ENCODE measurements around the gene RAD51C. TPM values are rescaled to one million over a fixed set of nuclear protein-coding genes. Genes with fewer than 3 reads are reported as not detected.
A peak's percentile ranks its signal among the peaks of the same experiment; 100 is the strongest.

RAD51C gene
- total RNA-seq (2013; cell fraction: nucleolus; rRNA removed): 84.7 and 96.3 TPM in 2 replicates
- 59.6 and 71.1 TPM in 2 replicates for total RNA-seq (2014; rRNA removed)
- total RNA-seq (2014; rRNA removed; fragmentation: Illumina TruSeq; extraction: Trizol): 85.0 and 85.4 TPM in 2 replicates
- total RNA-seq (2021): 70.4 and 73.0 TPM in 2 replicates
- 51.5 TPM for polyA plus RNA-seq (2011; ENCODE audit: low read depth)
- polyA plus RNA-seq (2011; rRNA removed): 111 and 156 TPM in 2 replicates
- polyA plus RNA-seq (2011; cell fraction: cytosol; rRNA removed): 44.8 and 46.5 TPM in 2 replicates
- 36.0 and 44.5 TPM in 2 replicates for polyA plus RNA-seq (2011; cell fraction: nucleus; rRNA removed)
- polyA plus RNA-seq (2012): 51.0 and 56.6 TPM in 2 replicates
- polyA plus RNA-seq (2014; fragmentation: Illumina TruSeq; extraction: Trizol): 102 and 148 TPM in 2 replicates
- polyA plus RNA-seq (2014; fragmentation: Nextera tagmentation; extraction: Ambion mirVana): 100 to 1,000 TPM; 229 to 240 TPM
- polyA plus RNA-seq (2014; rRNA removed): 83.2 and 92.5 TPM in 2 replicates
- polyA plus RNA-seq (2016; fragmentation: Nextera tagmentation; extraction: Ambion mirVana): 100 to 1,000 TPM; 266 to 267 TPM
- 56.0 and 75.0 TPM in 2 replicates for polyA minus RNA-seq (2011; rRNA and poly(A)+ RNA removed)
- polyA minus RNA-seq (2011; cell fraction: cytosol; rRNA and poly(A)+ RNA removed): 16.8 and 24.3 TPM in 2 replicates
- 43.0 and 56.0 TPM in 2 replicates for polyA minus RNA-seq (2011; cell fraction: nucleus; rRNA and poly(A)+ RNA removed)
- Bru-seq, nascent RNA: percentile 65 among the genes with signal in this experiment
- percentile 62 among the genes with signal in this experiment for BruChase-seq, experiment 1, labeled RNA remaining after a 6-hour chase
- BruChase-seq, experiment 2, labeled RNA remaining after a 2-hour chase: percentile 64 among the genes with signal in this experiment
- long read RNA-seq, experiment 1, transcript RAD51C-203 (2 exons, 567 nt): minor isoform, 14 of 115 reads
- long read RNA-seq, experiment 1, transcript RAD51C-201 (9 exons, 2,591 nt): major isoform, 57 of 115 reads
- long read RNA-seq, experiment 1, partial matches to known transcripts: 3 of 115 reads
- long read RNA-seq, experiment 1, other reads (novel, unspliced or antisense): 39 of 115 reads
- long read RNA-seq, experiment 2, transcript RAD51C-203 (2 exons, 567 nt): minor isoform, 33 of 630 reads
- long read RNA-seq, experiment 2, transcript RAD51C-201 (9 exons, 2,591 nt): major isoform, 387 of 630 reads
- long read RNA-seq, experiment 2, transcript RAD51C-208 (2 exons, 1,717 nt): minor isoform, 7 of 630 reads
- long read RNA-seq, experiment 2, partial matches to known transcripts: 7 of 630 reads
- long read RNA-seq, experiment 2, other reads (novel, unspliced or antisense): 189 of 630 reads

DNA sequence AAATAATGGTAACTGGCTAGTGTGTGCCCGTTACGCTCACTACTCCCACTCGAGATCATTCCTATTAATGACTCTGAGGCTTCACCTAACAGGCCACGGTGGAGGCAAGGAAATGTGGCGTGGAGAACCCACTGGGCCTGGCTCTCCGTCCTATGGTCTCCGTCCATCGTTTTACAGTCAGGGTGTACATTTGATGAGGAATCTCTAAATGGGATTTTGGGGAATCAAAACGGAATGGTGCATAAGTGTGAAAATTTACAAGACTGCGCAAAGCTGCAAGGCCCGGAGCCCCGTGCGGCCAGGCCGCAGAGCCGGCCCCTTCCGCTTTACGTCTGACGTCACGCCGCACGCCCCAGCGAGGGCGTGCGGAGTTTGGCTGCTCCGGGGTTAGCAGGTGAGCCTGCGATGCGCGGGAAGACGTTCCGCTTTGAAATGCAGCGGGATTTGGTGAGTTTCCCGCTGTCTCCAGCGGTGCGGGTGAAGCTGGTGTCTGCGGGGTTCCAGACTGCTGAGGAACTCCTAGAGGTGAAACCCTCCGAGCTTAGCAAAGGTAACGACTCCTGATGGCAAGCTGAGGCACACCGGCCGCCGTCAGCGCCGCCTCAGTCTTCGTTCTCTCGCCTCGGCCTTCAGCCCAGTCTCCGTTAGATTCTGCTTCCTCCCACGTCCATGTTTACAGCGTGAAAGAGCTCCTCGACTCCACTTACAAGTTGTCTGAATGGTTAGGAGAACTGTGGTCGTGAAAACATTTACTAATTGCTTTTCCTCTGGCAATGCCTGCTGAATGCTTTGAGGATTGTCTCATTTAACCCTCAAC is at the start of gene RAD51C:
Gene RAD51C, plus strand, starts transcription at position 364 of the 817 bp plus-strand sequence. Its CDS starts 42 bp downstream, at position 406.
- in situ Hi-C loops (cut with MboI) (no loop called here), intact Hi-C loops (cut with micrococcal nuclease; ENCODE audit: unreplicated experiment) (no loop called here)
- Histone ChIP-seq H3K9me3 (replicated peaks; ENCODE audit: control insufficient read depth, insufficient read depth, low read length) (no peaks in the 10 kb centered on the region; the same call in 2 of the 3 replicates), H3K4me2 (ENCODE audit: control insufficient read depth, insufficient read depth) (peak within 1 kb of the TSS; percentile 77), H4K20me1 (ENCODE audit: control insufficient read depth, insufficient read depth) (no peaks in the 10 kb centered on the region), H3K9ac (ENCODE audit: control insufficient read depth, insufficient read depth, low read length) (peak within 1 kb of the TSS; percentile 87), H3K27ac (ENCODE audit: control insufficient read depth, insufficient read depth) (peak within 1 kb of the TSS; percentile 96), H3K79me2 (ENCODE audit: control insufficient read depth, insufficient read depth, low read length) (peaks cover 38% of the 10 kb centered on the region), H3K4me1 (ENCODE audit: control insufficient read depth, insufficient read depth, low read length) (no peaks in the 10 kb centered on the region; the same call in none of the 2 replicates), H2AFZ (ENCODE audit: control insufficient read depth, low read depth, low read length) (peak within 1 kb of the TSS; percentile 94), H3K27me3 (replicated peaks in 1 of 2; ENCODE audit: control insufficient read depth in 2 of 2, insufficient read depth in 2 of 2, low read length in 1 of 2) (no peaks in the 10 kb centered on the region), H3K4me3 (peak within 1 kb of the TSS; percentile 66), H3K36me3 (ENCODE audit: control insufficient read depth in 2 of 2, insufficient read depth in 2 of 2, low read length in 1 of 2) (no peaks in the 10 kb centered on the region; a peak in 1 of 4 replicates)
- BruUV-seq (replicated peaks): TSS peak; percentile 91
- FAIRE-seq (peak; percentile 61), DNase-seq (ENCODE audit: low read depth, low spot score) (peak; percentile 67), ATAC-seq (peak; percentile 98)
- 9% methylated on average over 50 of the region's 50 CpGs for WGBS (ENCODE audit: insufficient coverage, insufficient replicate concordance, low lambda C conversion rate, missing lambda C conversion rate)
- POLR2A ChIA-PET: interaction anchor here (0.5 to 2.5 kb wide), 8 partner anchors 10 to 247 kb away, joined by 3 to 24 read pairs (median 4); no protein-coding TSS in a partner anchor
- CTCF ChIA-PET: interaction anchor here (0.8 to 2.0 kb wide), 6 partner anchors 16 to 177 kb away, joined by 3 to 8 read pairs (median 3); no protein-coding TSS in a partner anchor
- SMC1A ChIA-PET (ENCODE audit: uncharacterized antibody, unreplicated experiment): interaction anchor here (0.7 to 3.2 kb wide), 8 partner anchors 10 to 107 kb away, joined by 3 to 17 read pairs (median 6); no protein-coding TSS in a partner anchor
- RAD21 ChIA-PET (ENCODE audit: unreplicated experiment): interaction anchor here (1.0 to 2.7 kb wide), 5 partner anchors 10 to 76 kb away, joined by 3 to 13 read pairs (median 5); no protein-coding TSS in a partner anchor
- TF ChIP-seq RAD21 (IDR thresholded peaks at IDR 0.05; ENCODE audit: insufficient read depth, low read depth, low read length) (no peak), NR2F1 (conservative IDR thresholded peaks at IDR 0.05) (peak; percentile 89), GATAD2B (conservative IDR thresholded peaks at IDR 0.05; ENCODE audit: low read depth) (peak; percentile 73), RB1 (IDR thresholded peaks at IDR 0.05; ENCODE audit: borderline replicate concordance) (peak; percentile 97), SMAD5 (IDR thresholded peaks at IDR 0.05; ENCODE audit: low read depth) (0 out of 2 replicates have a peak, but pooled peaks have one; percentile 30), NFXL1 (IDR thresholded peaks at IDR 0.05; ENCODE audit: borderline replicate concordance) (peak; percentile 86), ATF7 (IDR thresholded peaks at IDR 0.05; ENCODE audit: low read depth) (peak; percentile 87), MYB (IDR thresholded peaks at IDR 0.05; ENCODE audit: borderline replicate concordance, low read depth, low read length) (no peak), SIN3A (IDR thresholded peaks at IDR 0.05; ENCODE audit: low read depth, low read length) (peak; percentile 64; the same call in 1 of the 2 replicates), IRF4 (IDR thresholded peaks at IDR 0.05; ENCODE audit: low read depth, low read length) (no peak), EED (IDR thresholded peaks at IDR 0.05; ENCODE audit: low read depth) (peak; percentile 16; the same call in 1 of the 2 replicates), RUNX3 (IDR thresholded peaks at IDR 0.05; ENCODE audit: low read length) (peak; percentile 78), TCF7 (IDR thresholded peaks at IDR 0.05; ENCODE audit: borderline replicate concordance) (no peak), TBL1XR1 (IDR thresholded peaks at IDR 0.05; ENCODE audit: low read depth, low read length) (no peak; the same call in 1 of the 2 replicates)
- TF ChIP-seq, protein P1, sequence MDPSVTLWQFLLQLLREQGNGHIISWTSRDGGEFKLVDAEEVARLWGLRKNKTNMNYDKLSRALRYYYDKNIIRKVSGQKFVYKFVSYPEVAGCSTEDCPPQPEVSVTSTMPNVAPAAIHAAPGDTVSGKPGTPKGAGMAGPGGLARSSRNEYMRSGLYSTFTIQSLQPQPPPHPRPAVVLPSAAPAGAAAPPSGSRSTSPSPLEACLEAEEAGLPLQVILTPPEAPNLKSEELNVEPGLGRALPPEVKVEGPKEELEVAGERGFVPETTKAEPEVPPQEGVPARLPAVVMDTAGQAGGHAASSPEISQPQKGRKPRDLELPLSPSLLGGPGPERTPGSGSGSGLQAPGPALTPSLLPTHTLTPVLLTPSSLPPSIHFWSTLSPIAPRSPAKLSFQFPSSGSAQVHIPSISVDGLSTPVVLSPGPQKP (IDR thresholded peaks at IDR 0.05; ENCODE audit: low read depth, low read length): peak; percentile 69; the same call in 1 of the 2 replicates
- TF ChIP-seq, protein P2, sequence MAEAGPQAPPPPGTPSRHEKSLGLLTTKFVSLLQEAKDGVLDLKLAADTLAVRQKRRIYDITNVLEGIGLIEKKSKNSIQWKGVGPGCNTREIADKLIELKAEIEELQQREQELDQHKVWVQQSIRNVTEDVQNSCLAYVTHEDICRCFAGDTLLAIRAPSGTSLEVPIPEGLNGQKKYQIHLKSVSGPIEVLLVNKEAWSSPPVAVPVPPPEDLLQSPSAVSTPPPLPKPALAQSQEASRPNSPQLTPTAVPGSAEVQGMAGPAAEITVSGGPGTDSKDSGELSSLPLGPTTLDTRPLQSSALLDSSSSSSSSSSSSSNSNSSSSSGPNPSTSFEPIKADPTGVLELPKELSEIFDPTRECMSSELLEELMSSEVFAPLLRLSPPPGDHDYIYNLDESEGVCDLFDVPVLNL (IDR thresholded peaks at IDR 0.05; ENCODE audit: low read depth, low read length): peak; percentile 87

Data from GM12878 (cell line).